ENCODE results near the gene RPL10. TPM values are rescaled to one million over a fixed set of nuclear protein-coding genes. Genes with fewer than 3 reads are reported as not detected.

Gene RPL10
- total and polyA plus RNA-seq, 2 experiments from 2014 or later, result 1,435 to 6,561 TPM

GRCh38 chrX:154350429-154351182 lies 47.6 kb upstream of the RPL10 start:
- Histone ChIP-seq H2AFZ (no peak overlapping the region), H3K27me3 (replicated peaks; ENCODE audit: insufficient read depth) (no peaks in the 10 kb centered on the region), H3K4me1 (ENCODE audit: insufficient read depth) (no peaks in the 10 kb centered on the region), H3K9me2 (ENCODE audit: insufficient read depth) (no peaks in the 10 kb centered on the region), H3K4me2 (ENCODE audit: unreplicated experiment) (no peak overlapping the region), H3K27ac (no peak overlapping the region; the same call in 1 of the 2 replicates), H3F3A (ENCODE audit: insufficient read depth) (peaks cover 19% of the 10 kb centered on the region), H3K4me3 (no peak overlapping the region), H3K9me3 (ENCODE audit: low read depth) (no peaks in the 10 kb centered on the region), H3K9ac (no peak overlapping the region), H4K20me1 (ENCODE audit: insufficient read depth) (no peaks in the 10 kb centered on the region), H3K79me2 (ENCODE audit: insufficient read depth) (peaks cover 4% of the 10 kb centered on the region; the same call in 1 of the 2 replicates), H3K36me3 (ENCODE audit: low read depth) (peaks cover 16% of the 10 kb centered on the region; the same call in 1 of the 2 replicates)
- peak; percentile 25 for DNase-seq
- WGBS, 2 experiments (ENCODE audit: low coverage in 1 of 2, low lambda C conversion rate in 2 of 2, missing lambda C conversion rate in 2 of 2), result 80 to 93% methylated on average over 12 to 13 of the region's 19 CpGs
- no peak for TF ChIP-seq EZH2phosphoT487 (IDR thresholded peaks at IDR 0.05; ENCODE audit: insufficient read depth, low read depth)
- no peak for TF ChIP-seq EZH2 (IDR thresholded peaks at IDR 0.05; ENCODE audit: insufficient read depth, poor library complexity, severe bottlenecking)
- in situ Hi-C loops (cut with MboI), result no loop called here

GRCh38 chrX:154351183-154352011 lies 46.8 kb upstream of the RPL10 start:
- no peak overlapping the region for H3K27ac ChIP-seq
- H3K27me3 ChIP-seq (replicated peaks; ENCODE audit: insufficient read depth), result no peaks in the 10 kb centered on the region
- peaks cover 19% of the 10 kb centered on the region for H3F3A ChIP-seq (ENCODE audit: insufficient read depth)
- H3K9me2 ChIP-seq (ENCODE audit: insufficient read depth), result no peaks in the 10 kb centered on the region
- no peak overlapping the region for H2AFZ ChIP-seq
- H3K36me3 ChIP-seq (ENCODE audit: low read depth), result peaks cover 16% of the 10 kb centered on the region; the same call in 1 of the 2 replicates
- H3K9ac ChIP-seq, result no peak overlapping the region
- WGBS, 2 experiments (ENCODE audit: low coverage in 1 of 2, low lambda C conversion rate in 2 of 2, missing lambda C conversion rate in 2 of 2), result 83 to 85% methylated on average over 27 to 28 of the region's 30 CpGs
- in situ Hi-C loops (cut with MboI), result no loop called here
- no peaks in the 10 kb centered on the region for H4K20me1 ChIP-seq (ENCODE audit: insufficient read depth)
- no peak for TF ChIP-seq EZH2phosphoT487 (IDR thresholded peaks at IDR 0.05; ENCODE audit: insufficient read depth, low read depth)
- no peak overlapping the region for H3K4me3 ChIP-seq
- peaks cover 10% of the 10 kb centered on the region; the same call in 1 of the 2 replicates for H3K79me2 ChIP-seq (ENCODE audit: insufficient read depth)
- H3K4me2 ChIP-seq (ENCODE audit: unreplicated experiment), result no peak overlapping the region
- DNase-seq, result no peak
- no peaks in the 10 kb centered on the region for H3K9me3 ChIP-seq (ENCODE audit: low read depth)
- no peaks in the 10 kb centered on the region for H3K4me1 ChIP-seq (ENCODE audit: insufficient read depth)

GRCh38 chrX:154352012-154352401 lies 46.2 kb upstream of the RPL10 start:
- no peak overlapping the region for H3K4me2 ChIP-seq (ENCODE audit: unreplicated experiment)
- H4K20me1 ChIP-seq (ENCODE audit: insufficient read depth), result no peaks in the 10 kb centered on the region
- DNase-seq, result no peak
- no peak overlapping the region for H3K9ac ChIP-seq
- H3K4me3 ChIP-seq, result no peak overlapping the region
- peaks cover 11% of the 10 kb centered on the region; the same call in 1 of the 2 replicates for H3K79me2 ChIP-seq (ENCODE audit: insufficient read depth)
- TF ChIP-seq EZH2phosphoT487 (IDR thresholded peaks at IDR 0.05; ENCODE audit: insufficient read depth, low read depth) (no peak), EZH2 (IDR thresholded peaks at IDR 0.05; ENCODE audit: insufficient read depth, poor library complexity, severe bottlenecking) (no peak)
- no peak overlapping the region for H2AFZ ChIP-seq
- in situ Hi-C loops (cut with MboI), result no loop called here
- peaks cover 19% of the 10 kb centered on the region for H3F3A ChIP-seq (ENCODE audit: insufficient read depth)
- no peaks in the 10 kb centered on the region for H3K9me3 ChIP-seq (ENCODE audit: low read depth)
- H3K27ac ChIP-seq, result no peak overlapping the region
- 82 to 95% methylated on average over 3 to 12 of the region's 14 CpGs for WGBS, 2 experiments (ENCODE audit: low coverage in 1 of 2, low lambda C conversion rate in 2 of 2, missing lambda C conversion rate in 2 of 2)
- no peaks in the 10 kb centered on the region for H3K27me3 ChIP-seq (replicated peaks; ENCODE audit: insufficient read depth)
- H3K36me3 ChIP-seq (ENCODE audit: low read depth), result peaks cover 16% of the 10 kb centered on the region; the same call in 1 of the 2 replicates
- no peaks in the 10 kb centered on the region for H3K4me1 ChIP-seq (ENCODE audit: insufficient read depth)
- H3K9me2 ChIP-seq (ENCODE audit: insufficient read depth), result no peaks in the 10 kb centered on the region

- 87 to 97% methylated on average over 3 to 5 of the region's 13 CpGs for WGBS, 2 experiments (ENCODE audit: low coverage in 1 of 2, low lambda C conversion rate in 2 of 2, missing lambda C conversion rate in 2 of 2)
- H3K4me3 ChIP-seq, result no peak overlapping the region
- no peak overlapping the region for H3K9ac ChIP-seq
- no peak overlapping the region for H2AFZ ChIP-seq
- H3F3A ChIP-seq (ENCODE audit: insufficient read depth), result peaks cover 19% of the 10 kb centered on the region
- peaks cover 16% of the 10 kb centered on the region; the same call in 1 of the 2 replicates for H3K36me3 ChIP-seq (ENCODE audit: low read depth)
- H3K79me2 ChIP-seq (ENCODE audit: insufficient read depth), result peaks cover 12% of the 10 kb centered on the region; the same call in 1 of the 2 replicates
- no peaks in the 10 kb centered on the region for H3K27me3 ChIP-seq (replicated peaks; ENCODE audit: insufficient read depth)
- H3K4me1 ChIP-seq (ENCODE audit: insufficient read depth), result no peaks in the 10 kb centered on the region
- TF ChIP-seq EZH2phosphoT487 (IDR thresholded peaks at IDR 0.05; ENCODE audit: insufficient read depth, low read depth) (no peak), EZH2 (IDR thresholded peaks at IDR 0.05; ENCODE audit: insufficient read depth, poor library complexity, severe bottlenecking) (no peak)
- H3K4me2 ChIP-seq (ENCODE audit: unreplicated experiment), result no peak overlapping the region
- H3K27ac ChIP-seq, result no peak overlapping the region
- H3K9me2 ChIP-seq (ENCODE audit: insufficient read depth), result no peaks in the 10 kb centered on the region
- no peaks in the 10 kb centered on the region for H4K20me1 ChIP-seq (ENCODE audit: insufficient read depth)
- no peak for DNase-seq
- H3K9me3 ChIP-seq (ENCODE audit: low read depth), result no peaks in the 10 kb centered on the region
- in situ Hi-C loops (cut with MboI), result no loop called here
These were observed 45.7 kb upstream of the RPL10 start for GRCh38 chrX:154352466-154352865.
